ENCODE data around the gene IFT57.

IFT57 gene

GRCh38 chr3:108219336-108219735 lies 2.9 kb downstream of the IFT57 start:
- FAIRE-seq = peak; percentile 90
- DNase-seq (ENCODE audit: insufficient read length, low spot score) = no peak

- peak; percentile 64 for FAIRE-seq
- DNase-seq (ENCODE audit: insufficient read length, low spot score) = no peak
Measured at GRCh38 chr3:108218811-108219210, 3.4 kb downstream of the IFT57 start.

GRCh38 chr3:108215871-108216270 lies 6.4 kb downstream of the IFT57 start:
- no peak for FAIRE-seq

GRCh38 chr3:108209579-108209978 lies 12.6 kb downstream of the IFT57 start:
- DNase-seq (ENCODE audit: insufficient read length, low spot score) (no peak), FAIRE-seq (peak; percentile 64)

More at GRCh38 chr3:108215871-108216270, 6.4 kb downstream of the IFT57 start:
- DNase-seq (ENCODE audit: insufficient read length, low spot score) = no peak

- DNase-seq (ENCODE audit: insufficient read length, low spot score) (no peak), FAIRE-seq (peak; percentile 83)
Measured at GRCh38 chr3:108208831-108209230, 13.4 kb downstream of the IFT57 start.

- FAIRE-seq = no peak
- DNase-seq (ENCODE audit: insufficient read length, low spot score) = no peak
Measured at GRCh38 chr3:108202834-108203233, 19.4 kb downstream of the IFT57 start.

GRCh38 chr3:108202080-108202479 lies 20.1 kb downstream of the IFT57 start:
- DNase-seq (ENCODE audit: insufficient read length, low spot score) (no peak), FAIRE-seq (no peak)

- FAIRE-seq = no peak
- DNase-seq (ENCODE audit: insufficient read length, low spot score) = no peak
Measured at GRCh38 chr3:108201258-108201657, 21.0 kb downstream of the IFT57 start.

GRCh38 chr3:108200578-108200977 lies 21.6 kb downstream of the IFT57 start:
- FAIRE-seq = no peak
- DNase-seq (ENCODE audit: insufficient read length, low spot score) = no peak

- DNase-seq (ENCODE audit: insufficient read length, low spot score) (no peak), FAIRE-seq (no peak)
Measured at GRCh38 chr3:108200024-108200423, 22.2 kb downstream of the IFT57 start.

- FAIRE-seq (peak; percentile 4), DNase-seq (ENCODE audit: insufficient read length, low spot score) (no peak)
Measured at GRCh38 chr3:108191394-108191793, 30.8 kb downstream of the IFT57 start.

- FAIRE-seq = no peak
- no peak for DNase-seq (ENCODE audit: insufficient read length, low spot score)
Measured at GRCh38 chr3:108190346-108190745, 31.9 kb downstream of the IFT57 start.

- no peak for DNase-seq (ENCODE audit: insufficient read length, low spot score)
- FAIRE-seq = no peak
Measured at GRCh38 chr3:108189440-108189839, 32.8 kb downstream of the IFT57 start.

GRCh38 chr3:108185536-108185935 lies 36.7 kb downstream of the IFT57 start:
- DNase-seq (ENCODE audit: insufficient read length, low spot score) = no peak
- FAIRE-seq = no peak

GRCh38 chr3:108184824-108185223 lies 37.4 kb downstream of the IFT57 start:
- FAIRE-seq (no peak), DNase-seq (ENCODE audit: insufficient read length, low spot score) (no peak)

- FAIRE-seq = no peak
- DNase-seq (ENCODE audit: insufficient read length, low spot score) = no peak
Measured at GRCh38 chr3:108183971-108184370, 38.3 kb downstream of the IFT57 start.

GRCh38 chr3:108183181-108183580 lies 39.0 kb downstream of the IFT57 start:
- DNase-seq (ENCODE audit: insufficient read length, low spot score) (no peak), FAIRE-seq (no peak)

GRCh38 chr3:108182339-108182738 lies 39.9 kb downstream of the IFT57 start:
- no peak for DNase-seq (ENCODE audit: insufficient read length, low spot score)
- no peak for FAIRE-seq

- FAIRE-seq (no peak), DNase-seq (ENCODE audit: insufficient read length, low spot score) (no peak)
Measured at GRCh38 chr3:108181172-108181571, 41.1 kb downstream of the IFT57 start.

GRCh38 chr3:108180194-108180593 lies 42.0 kb downstream of the IFT57 start:
- FAIRE-seq (no peak), DNase-seq (ENCODE audit: insufficient read length, low spot score) (no peak)

- FAIRE-seq = no peak
- no peak for DNase-seq (ENCODE audit: insufficient read length, low spot score)
Measured at GRCh38 chr3:108178676-108179075, 43.5 kb downstream of the IFT57 start.

- no peak for DNase-seq (ENCODE audit: insufficient read length, low spot score)
- FAIRE-seq = no peak
Measured at GRCh38 chr3:108177536-108177935, 44.7 kb downstream of the IFT57 start.

GRCh38 chr3:108175352-108175751 lies 46.9 kb downstream of the IFT57 start:
- DNase-seq (ENCODE audit: insufficient read length, low spot score) = no peak
- no peak for FAIRE-seq

GRCh38 chr3:108171106-108171505 lies 51.1 kb downstream of the IFT57 start:
- FAIRE-seq (no peak), DNase-seq (ENCODE audit: insufficient read length, low spot score) (no peak)

Measured in GM19239 (cell line).